Loucy (cell line): ENCODE data around the gene PSEN1.

ENCODE experiments used
- EZH2phosphoT487 ChIP-seq: fragments of 200-600 bp; IDR thresholded peaks from 2 replicates; pipeline ENCODE4 v1.6.1; 2018; ENCODE audit warnings: antibody characterized with exemption, mild to moderate bottlenecking, moderate library complexity, borderline replicate concordance
- TF ChIP-seq, protein P1 (sequence below): fragments of 200-600 bp; sonication (generic); conservative IDR thresholded peaks from 2 replicates; pipeline ENCODE4 v1.5.1; 2014; ENCODE audit warnings: mild to moderate bottlenecking, antibody characterized with exemption, low read length

GRCh38 chr14:73153272-73153671 is 17.0 kb downstream of the PSEN1 start:
- TF ChIP-seq, protein P1, sequence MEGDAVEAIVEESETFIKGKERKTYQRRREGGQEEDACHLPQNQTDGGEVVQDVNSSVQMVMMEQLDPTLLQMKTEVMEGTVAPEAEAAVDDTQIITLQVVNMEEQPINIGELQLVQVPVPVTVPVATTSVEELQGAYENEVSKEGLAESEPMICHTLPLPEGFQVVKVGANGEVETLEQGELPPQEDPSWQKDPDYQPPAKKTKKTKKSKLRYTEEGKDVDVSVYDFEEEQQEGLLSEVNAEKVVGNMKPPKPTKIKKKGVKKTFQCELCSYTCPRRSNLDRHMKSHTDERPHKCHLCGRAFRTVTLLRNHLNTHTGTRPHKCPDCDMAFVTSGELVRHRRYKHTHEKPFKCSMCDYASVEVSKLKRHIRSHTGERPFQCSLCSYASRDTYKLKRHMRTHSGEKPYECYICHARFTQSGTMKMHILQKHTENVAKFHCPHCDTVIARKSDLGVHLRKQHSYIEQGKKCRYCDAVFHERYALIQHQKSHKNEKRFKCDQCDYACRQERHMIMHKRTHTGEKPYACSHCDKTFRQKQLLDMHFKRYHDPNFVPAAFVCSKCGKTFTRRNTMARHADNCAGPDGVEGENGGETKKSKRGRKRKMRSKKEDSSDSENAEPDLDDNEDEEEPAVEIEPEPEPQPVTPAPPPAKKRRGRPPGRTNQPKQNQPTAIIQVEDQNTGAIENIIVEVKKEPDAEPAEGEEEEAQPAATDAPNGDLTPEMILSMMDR, result no peak
- TF ChIP-seq EZH2phosphoT487, result no peak
